Measurements from ENCODE around the gene AP4S1.

AP4S1 gene

DNA sequence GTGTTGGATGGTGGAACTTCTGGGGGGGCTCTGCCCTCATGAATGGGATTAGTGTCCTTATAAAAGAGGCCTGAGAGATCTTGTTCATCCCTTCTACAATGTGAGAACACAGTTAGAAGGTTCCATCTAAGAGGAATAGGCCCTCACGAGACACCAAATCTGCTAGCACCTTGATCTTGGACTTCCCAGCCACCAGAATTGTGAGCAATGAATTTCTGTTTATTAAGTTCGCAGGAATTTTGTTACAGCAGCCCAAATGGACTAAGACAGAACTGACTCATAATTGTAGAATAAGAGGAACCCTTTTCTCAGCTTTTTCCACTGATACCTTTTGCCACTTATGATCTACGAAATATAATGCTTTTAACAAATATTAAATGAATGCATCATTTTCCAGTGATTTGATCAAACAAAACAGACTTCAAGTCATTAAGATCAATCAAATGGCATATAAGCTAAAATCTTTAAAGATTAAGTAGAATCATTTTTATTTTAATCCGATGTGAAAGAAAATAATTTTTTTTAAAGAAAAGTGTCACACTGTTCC, 113.9 kb downstream of the AP4S1 start:
- no peak for DNase-seq

DNA sequence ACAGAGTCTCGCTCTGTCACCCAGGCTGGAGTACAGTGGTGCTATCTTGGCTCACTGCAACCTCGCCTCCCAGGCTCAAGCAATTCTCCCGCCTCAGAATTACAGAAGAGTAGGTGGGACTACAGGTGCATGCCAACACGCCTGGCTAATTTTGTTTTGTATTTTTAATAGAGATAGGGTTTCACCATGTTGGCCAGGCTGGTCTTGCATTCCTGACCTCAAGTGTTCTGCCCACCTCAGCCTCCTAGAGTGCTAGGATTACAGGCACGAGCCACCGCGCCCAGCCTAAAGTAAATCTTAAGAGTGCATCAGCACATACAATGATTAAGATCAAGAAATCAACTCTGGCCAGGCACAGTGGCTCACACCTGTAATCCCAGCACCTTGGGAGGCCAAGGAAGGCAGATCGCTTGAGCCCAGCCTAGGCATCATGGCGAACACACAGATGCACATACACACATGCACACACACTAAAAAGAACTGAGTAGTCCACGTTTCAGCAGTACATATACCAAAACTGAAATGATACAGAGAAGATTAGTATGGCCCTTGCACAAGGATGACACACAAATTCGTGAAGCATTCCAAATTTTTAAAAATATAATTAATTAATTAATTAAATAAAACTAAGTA, 117.1 kb downstream of the AP4S1 start:
- DNase-seq = no peak

All from activated T-cell treated with anti-CD3 and anti-CD28 coated beads, Interleukin-2, amount 50 U/mL, for 1 hour (primary cell).